ENCODE results near the gene TUT1.

- TF ChIP-seq POLR2AphosphoS5 (IDR thresholded peaks at IDR 0.05; ENCODE audit: insufficient read depth in 1 of 2, low read depth in 1 of 2): no peak
- TF ChIP-seq POLR2A (IDR thresholded peaks at IDR 0.05): no peak
- TF ChIP-seq CTCF (IDR thresholded peaks at IDR 0.05): no peak
These were observed 29.8 kb upstream of the TUT1 start for GRCh38 chr11:62621027-62621566.

Data from vagina (tissue), 2 donors.